GM12872 (cell line): ENCODE results near the gene DQX1.
A peak's percentile ranks its signal among the peaks of the same experiment; 100 is the strongest.

Experiments
- TF ChIP-seq, protein P1 (sequence below): IDR thresholded peaks from 3 replicates; pipeline ENCODE4 v1.5.1; 2011; ENCODE audit warnings: low read depth, mild to moderate bottlenecking, low read length, moderate library complexity; ENCODE audit not compliant: insufficient read depth

DQX1 gene

GRCh38 chr2:74488643-74489481, 37.2 kb downstream of the DQX1 start:
- TF ChIP-seq, protein P1, sequence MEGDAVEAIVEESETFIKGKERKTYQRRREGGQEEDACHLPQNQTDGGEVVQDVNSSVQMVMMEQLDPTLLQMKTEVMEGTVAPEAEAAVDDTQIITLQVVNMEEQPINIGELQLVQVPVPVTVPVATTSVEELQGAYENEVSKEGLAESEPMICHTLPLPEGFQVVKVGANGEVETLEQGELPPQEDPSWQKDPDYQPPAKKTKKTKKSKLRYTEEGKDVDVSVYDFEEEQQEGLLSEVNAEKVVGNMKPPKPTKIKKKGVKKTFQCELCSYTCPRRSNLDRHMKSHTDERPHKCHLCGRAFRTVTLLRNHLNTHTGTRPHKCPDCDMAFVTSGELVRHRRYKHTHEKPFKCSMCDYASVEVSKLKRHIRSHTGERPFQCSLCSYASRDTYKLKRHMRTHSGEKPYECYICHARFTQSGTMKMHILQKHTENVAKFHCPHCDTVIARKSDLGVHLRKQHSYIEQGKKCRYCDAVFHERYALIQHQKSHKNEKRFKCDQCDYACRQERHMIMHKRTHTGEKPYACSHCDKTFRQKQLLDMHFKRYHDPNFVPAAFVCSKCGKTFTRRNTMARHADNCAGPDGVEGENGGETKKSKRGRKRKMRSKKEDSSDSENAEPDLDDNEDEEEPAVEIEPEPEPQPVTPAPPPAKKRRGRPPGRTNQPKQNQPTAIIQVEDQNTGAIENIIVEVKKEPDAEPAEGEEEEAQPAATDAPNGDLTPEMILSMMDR: no peak

GRCh38 chr2:74486141-74486540, 39.9 kb downstream of the DQX1 start:
- TF ChIP-seq, protein P1: no peak

- TF ChIP-seq, protein P1: peak; percentile 92
Measured at GRCh38 chr2:74482801-74483674, 43.0 kb downstream of the DQX1 start, which contains the start of the genes CCDC142 and TTC31. CCDC142 (minus strand) TSS chr2:74482998; CDS start chr2:74482837, 161 bp downstream. TTC31 (plus strand) TSS chr2:74483081; CDS start chr2:74483096, 15 bp downstream.

- TF ChIP-seq, protein P1: no peak
Measured at GRCh38 chr2:74481961-74482800, 43.9 kb downstream of the DQX1 start.

DNA sequence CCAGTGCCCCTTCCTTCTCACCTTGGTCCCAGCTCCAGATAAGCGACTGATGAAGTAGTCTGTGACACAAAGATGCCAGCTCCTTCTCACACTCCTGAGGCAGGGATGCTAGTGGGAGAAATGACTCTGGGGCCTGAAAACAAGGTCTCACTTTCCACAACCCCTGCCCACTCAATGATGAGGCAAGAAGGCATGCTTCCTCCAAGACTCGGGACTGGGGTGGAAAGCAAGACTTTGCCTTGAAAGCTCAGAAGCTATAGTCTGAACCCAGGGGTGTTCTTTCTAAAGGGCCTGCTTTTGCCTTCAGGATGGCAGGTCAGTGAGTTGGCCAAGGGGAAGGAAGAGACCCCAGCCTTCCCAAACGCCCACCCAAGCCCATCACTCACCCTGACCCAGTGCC, 44.6 kb downstream of the DQX1 start:
- TF ChIP-seq, protein P1: no peak

DNA sequence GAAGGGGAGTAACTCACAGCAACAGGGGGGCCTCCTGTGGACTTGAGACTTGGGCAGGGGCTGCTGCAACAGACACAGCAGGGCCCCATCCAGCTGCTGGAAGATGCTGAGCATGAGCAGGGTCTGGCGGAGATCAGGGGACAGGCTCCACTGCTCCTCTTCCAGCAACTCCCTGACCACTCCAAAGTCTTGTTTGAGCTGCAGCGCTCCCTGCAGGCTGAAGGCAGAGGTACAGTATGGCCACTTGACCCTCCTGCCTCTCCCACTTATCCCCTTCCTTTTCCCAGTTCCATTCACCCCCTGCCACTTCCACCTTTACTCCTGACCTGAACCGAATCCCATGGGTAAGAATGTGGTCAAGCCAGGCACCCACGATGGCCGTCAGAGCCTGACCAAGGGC, 51.1 kb downstream of the DQX1 start:
- TF ChIP-seq, protein P1: peak; percentile 68
